Transverse colon (tissue), 4 donors: ENCODE results near the gene GLYATL1B.

Experiments
- CTCF ChIP-seq, 5 experiments: fragments of 200-600 bp in 3 of 5; fragments of 450-650 bp in 2 of 5; sonication (generic) in 3 of 5; IDR thresholded peaks; 1 replicate in 2 of 5; 2 replicates in 3 of 5; pipeline ENCODE4 v1.5.1; 2016 to 2017; ENCODE audit warnings: antibody characterized with exemption in 5 of 5, inconsistent platforms in 3 of 5, mild to moderate bottlenecking in 2 of 5, moderate library complexity in 1 of 5
- EP300 ChIP-seq: sonication (generic); formaldehyde crosslinking; IDR thresholded peaks from one replicate; pipeline ENCODE4 v1.6.1; 2017; ENCODE audit warnings: antibody characterized with exemption, low read depth
- POLR2A ChIP-seq: fragments of 450-650 bp; IDR thresholded peaks from one replicate; pipeline ENCODE4 v1.6.1; 2016; ENCODE audit warnings: antibody characterized with exemption, mild to moderate bottlenecking, moderate library complexity
- POLR2AphosphoS5 ChIP-seq, 3 donors: sonication (generic); formaldehyde crosslinking; IDR thresholded peaks; one replicate each; pipeline ENCODE4 v1.6.1; 2016; ENCODE audit warnings: antibody characterized with exemption in 3 of 3

- TF ChIP-seq POLR2A: no peak
- TF ChIP-seq CTCF (IDR thresholded peaks at IDR 0.05): no peak
- no peak for TF ChIP-seq POLR2AphosphoS5 (IDR thresholded peaks at IDR 0.05)
- no peak for TF ChIP-seq EP300
Observed at GRCh38 chr11:59078435-59078834, 7.7 kb upstream of the GLYATL1B start.
